SK-N-SH (cell line): ENCODE data around the gene ZC3H10. TPM values are rescaled to one million over a fixed set of nuclear protein-coding genes. Genes with fewer than 3 reads are reported as not detected.

Source experiments
- CTCF ChIA-PET: fragments of 300-600, 350-600 bp; formaldehyde crosslinking; extraction: SDS; loops from one replicate; lab custom pipeline; 2021; lab: Yijun Ruan, JAX
- POLR2A ChIA-PET: fragments of 350-600 bp; sonication (Branson Sonifier 250); formaldehyde crosslinking; extraction: SDS; loops from one replicate; lab custom pipeline; 2020; ENCODE audit warnings: antibody characterized with exemption, inconsistent platforms; lab: Yijun Ruan, JAX
- DNase-seq: peaks from one replicate; pipeline ENCODE4 v3.0.0; 2012
- H2AFZ ChIP-seq: fragments of 200-600 bp; sonication (generic); 2 replicates; pipeline ENCODE4 v1.8.1; 2016; ENCODE audit warnings: antibody characterized with exemption, mild to moderate bottlenecking, low read depth
- H3F3A ChIP-seq: fragments of 200-600 bp; sonication (generic); replicated peaks from 2 replicates; pipeline ENCODE3; 2016; ENCODE audit warnings: antibody characterized with exemption, mild to moderate bottlenecking; ENCODE audit not compliant: insufficient read depth
- H3K27ac ChIP-seq, 2 experiments: fragments of 200-500 bp in 1 of 2; fragments of 200-600 bp in 1 of 2; sonication (Bioruptor generic) in 1 of 2; sonication (generic), shearing (Covaris generic) in 1 of 2; 2 replicates each; pipeline versions ENCODE4 v1.5.1 to v1.6.1; 2014 to 2016; ENCODE audit warnings: low read depth in 2 of 2, inconsistent platforms in 1 of 2, low read length in 1 of 2, mild to moderate bottlenecking in 1 of 2, mixed read lengths in 1 of 2
- H3K27me3 ChIP-seq: fragments of 200-600 bp; sonication (generic), shearing (Covaris generic); 2 replicates; pipeline ENCODE4 v1.6.1; 2016; ENCODE audit warnings: mixed run types; ENCODE audit not compliant: insufficient read depth
- H3K36me3 ChIP-seq, 2 experiments: fragments of 200-500 bp in 1 of 2; fragments of 200-600 bp in 1 of 2; sonication (Bioruptor generic) in 1 of 2; sonication (generic) in 1 of 2; replicated peaks in 1 of 2; 2 replicates each; pipeline versions ENCODE3 to v1.5.1; 2014 to 2016; ENCODE audit warnings: low read length in 1 of 2, mild to moderate bottlenecking in 1 of 2; ENCODE audit not compliant: insufficient read depth in 2 of 2, control insufficient read depth in 1 of 2
- H3K4me1 ChIP-seq, 2 experiments: fragments of 200-500 bp in 1 of 2; fragments of 200-600 bp in 1 of 2; sonication (Bioruptor generic) in 1 of 2; sonication (generic), shearing (Covaris generic) in 1 of 2; 2 replicates each; pipeline versions ENCODE4 v1.5.1 to v1.6.1; 2014 to 2016; ENCODE audit warnings: low read depth in 1 of 2, low read length in 1 of 2, mixed run types in 1 of 2; ENCODE audit not compliant: insufficient read depth in 2 of 2, control insufficient read depth in 1 of 2
- H3K4me2 ChIP-seq: fragments of 200-600 bp; sonication (generic), shearing (Covaris generic); 2 replicates; pipeline ENCODE4 v1.6.1; 2017; ENCODE audit warnings: mixed run types
- H3K4me3 ChIP-seq, 2 experiments: fragments of 200-500 bp in 1 of 2; fragments of 200-600 bp in 1 of 2; sonication (Bioruptor generic) in 1 of 2; sonication (generic), shearing (Covaris generic) in 1 of 2; 2 replicates each; pipeline versions ENCODE4 v1.5.1 to v1.8.1; 2014 to 2016; ENCODE audit warnings: low read depth in 2 of 2, inconsistent platforms in 1 of 2, low read length in 1 of 2, mild to moderate bottlenecking in 1 of 2, mixed read lengths in 1 of 2, moderate library complexity in 1 of 2
- H3K79me2 ChIP-seq: fragments of 200-600 bp; sonication (generic); 2 replicates; pipeline ENCODE4 v1.8.1; 2017; ENCODE audit warnings: mild to moderate bottlenecking; ENCODE audit not compliant: insufficient read depth
- H3K9ac ChIP-seq: fragments of 200-600 bp; sonication (generic); 2 replicates; pipeline ENCODE4 v1.6.1; 2017; ENCODE audit warnings: mixed run types
- H3K9me2 ChIP-seq: fragments of 200-600 bp; sonication (generic); 2 replicates; pipeline ENCODE4 v1.6.1; 2017; ENCODE audit warnings: mixed run types
- H3K9me3 ChIP-seq: fragments of 200-600 bp; sonication (generic); 2 replicates; pipeline ENCODE4 v1.6.1; 2017; ENCODE audit warnings: mixed run types, mild to moderate bottlenecking, moderate library complexity
- H4K20me1 ChIP-seq: fragments of 200-600 bp; sonication (generic); 2 replicates; pipeline ENCODE4 v1.6.1; 2017; ENCODE audit warnings: mild to moderate bottlenecking, mixed run types; ENCODE audit not compliant: insufficient read depth
- ELF1 ChIP-seq: IDR thresholded peaks from 2 replicates; pipeline ENCODE4 v1.4.0; 2012
- EP300 ChIP-seq, 2 experiments: IDR thresholded peaks; 2 replicates each; pipeline versions ENCODE4 v1.4.0 to v1.6.1; 2012; ENCODE audit warnings: borderline replicate concordance in 1 of 2, low read depth in 1 of 2, low read length in 1 of 2
- FOSL2 ChIP-seq: IDR thresholded peaks from 2 replicates; pipeline ENCODE4 v1.4.0; 2012; ENCODE audit warnings: low read depth, mild to moderate bottlenecking, moderate library complexity, borderline replicate concordance
- FOXJ3 ChIP-seq: sonication (generic); formaldehyde crosslinking; IDR thresholded peaks from 2 replicates; pipeline ENCODE4 v1.5.1; 2020; ENCODE audit warnings: mild to moderate bottlenecking, missing genetic modification reagents
- GABPA ChIP-seq: IDR thresholded peaks from 2 replicates; pipeline ENCODE4 v1.4.0; 2012; ENCODE audit warnings: low read depth, mild to moderate bottlenecking
- GATA2 ChIP-seq: sonication (generic); formaldehyde crosslinking; IDR thresholded peaks from 2 replicates; pipeline ENCODE4 v1.5.0; 2020; ENCODE audit warnings: mild to moderate bottlenecking, missing genetic modification reagents
- JUND ChIP-seq: IDR thresholded peaks from 2 replicates; pipeline ENCODE4 v1.4.0; 2012
- MXI1 ChIP-seq: IDR thresholded peaks from 2 replicates; pipeline ENCODE4 v1.6.1; 2012; ENCODE audit warnings: mild to moderate bottlenecking, low read depth, low read length, improper control_type of control experiment
- POLR2AphosphoS5 ChIP-seq: IDR thresholded peaks from 2 replicates; pipeline ENCODE4 v1.6.1; 2012; ENCODE audit warnings: low read depth, low read length
- RAD21 ChIP-seq: IDR thresholded peaks from 2 replicates; pipeline ENCODE4 v1.6.1; 2012; ENCODE audit warnings: mild to moderate bottlenecking, low read length
- RCOR1 ChIP-seq: fragments of 150-350 bp; IDR thresholded peaks from 2 replicates; pipeline ENCODE4 v1.6.1; 2017; ENCODE audit warnings: antibody characterized with exemption, low read length
- REST ChIP-seq: IDR thresholded peaks from 2 replicates; pipeline ENCODE4 v1.6.1; 2012; ENCODE audit warnings: mild to moderate bottlenecking, low read depth, low read length, moderate library complexity
- TAF1 ChIP-seq: IDR thresholded peaks from 2 replicates; pipeline ENCODE4 v1.6.1; 2012; ENCODE audit warnings: low read depth, mild to moderate bottlenecking, low read length, moderate library complexity, borderline replicate concordance
- TEAD4 ChIP-seq: IDR thresholded peaks from 2 replicates; pipeline ENCODE4 v1.4.0; 2012; ENCODE audit warnings: mild to moderate bottlenecking, borderline replicate concordance; ENCODE audit not compliant: insufficient read depth
- WGBS: methylation state at CpG from one replicate; pipeline ENCODE4 v1.1.6; 2017; ENCODE audit warnings: low lambda C conversion rate; 5-methylcytosine and 5-hydroxymethylcytosine counted together
- polyA plus RNA-seq, 3 experiments: library from polyadenylated mRNA; depleted of rRNA; stranded (reverse); fragments of >200 nt; gene quantifications; 2 replicates each; pipeline ENCODE4 v1.2.3, GENCODE V29; 2012
- TF ChIP-seq, protein P1 (sequence below): fragments of 200-600 bp; sonication (generic); IDR thresholded peaks from 2 replicates; pipeline ENCODE4 v1.6.1; 2017; ENCODE audit warnings: antibody characterized with exemption, mild to moderate bottlenecking, moderate library complexity
- TF ChIP-seq, protein P2 (sequence below): fragments of 150-350 bp; IDR thresholded peaks from 2 replicates; pipeline ENCODE4 v1.6.1; 2017; ENCODE audit warnings: antibody characterized with exemption, low read length, low read depth, borderline replicate concordance
- TF ChIP-seq, protein P3 (sequence below): IDR thresholded peaks from 2 replicates; pipeline ENCODE4 v1.4.0; 2012; ENCODE audit warnings: low read depth, borderline replicate concordance
- TF ChIP-seq, protein P4 (sequence below): IDR thresholded peaks from 2 replicates; pipeline ENCODE4 v1.4.0; 2012; ENCODE audit warnings: low read depth, borderline replicate concordance
- TF ChIP-seq, protein P5 (sequence below): IDR thresholded peaks from 2 replicates; pipeline ENCODE4 v1.4.0; 2012; ENCODE audit warnings: low read depth
- TF ChIP-seq, protein P6 (sequence below): fragments of 150-350 bp; IDR thresholded peaks from 2 replicates; pipeline ENCODE4 v1.6.1; 2016; ENCODE audit warnings: mild to moderate bottlenecking, low read depth, low read length

The ZC3H10 gene
- polyA plus RNA-seq, 1 of the 3 experiments (the other 2 are of a cell fraction) = 2.0 TPM

GRCh38 chr12:56104815-56105608, 13.1 kb upstream of the ZC3H10 start:
- 0 out of 2 replicates have a peak, but pooled peaks have one; percentile 4 for TF ChIP-seq TAF1
- no peak for TF ChIP-seq REST
- no peak for TF ChIP-seq FOXJ3 (CRISPR knock-in tag)
- TF ChIP-seq GABPA = no peak
- no peak for TF ChIP-seq POLR2AphosphoS5
- TF ChIP-seq FOSL2 = no peak
- TF ChIP-seq, protein P1, sequence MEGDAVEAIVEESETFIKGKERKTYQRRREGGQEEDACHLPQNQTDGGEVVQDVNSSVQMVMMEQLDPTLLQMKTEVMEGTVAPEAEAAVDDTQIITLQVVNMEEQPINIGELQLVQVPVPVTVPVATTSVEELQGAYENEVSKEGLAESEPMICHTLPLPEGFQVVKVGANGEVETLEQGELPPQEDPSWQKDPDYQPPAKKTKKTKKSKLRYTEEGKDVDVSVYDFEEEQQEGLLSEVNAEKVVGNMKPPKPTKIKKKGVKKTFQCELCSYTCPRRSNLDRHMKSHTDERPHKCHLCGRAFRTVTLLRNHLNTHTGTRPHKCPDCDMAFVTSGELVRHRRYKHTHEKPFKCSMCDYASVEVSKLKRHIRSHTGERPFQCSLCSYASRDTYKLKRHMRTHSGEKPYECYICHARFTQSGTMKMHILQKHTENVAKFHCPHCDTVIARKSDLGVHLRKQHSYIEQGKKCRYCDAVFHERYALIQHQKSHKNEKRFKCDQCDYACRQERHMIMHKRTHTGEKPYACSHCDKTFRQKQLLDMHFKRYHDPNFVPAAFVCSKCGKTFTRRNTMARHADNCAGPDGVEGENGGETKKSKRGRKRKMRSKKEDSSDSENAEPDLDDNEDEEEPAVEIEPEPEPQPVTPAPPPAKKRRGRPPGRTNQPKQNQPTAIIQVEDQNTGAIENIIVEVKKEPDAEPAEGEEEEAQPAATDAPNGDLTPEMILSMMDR = 0 out of 2 replicates have a peak, but pooled peaks have one; percentile 7
- no peak for TF ChIP-seq TEAD4
- TF ChIP-seq GATA2 (CRISPR knock-in tag) = no peak
- TF ChIP-seq, protein P2, sequence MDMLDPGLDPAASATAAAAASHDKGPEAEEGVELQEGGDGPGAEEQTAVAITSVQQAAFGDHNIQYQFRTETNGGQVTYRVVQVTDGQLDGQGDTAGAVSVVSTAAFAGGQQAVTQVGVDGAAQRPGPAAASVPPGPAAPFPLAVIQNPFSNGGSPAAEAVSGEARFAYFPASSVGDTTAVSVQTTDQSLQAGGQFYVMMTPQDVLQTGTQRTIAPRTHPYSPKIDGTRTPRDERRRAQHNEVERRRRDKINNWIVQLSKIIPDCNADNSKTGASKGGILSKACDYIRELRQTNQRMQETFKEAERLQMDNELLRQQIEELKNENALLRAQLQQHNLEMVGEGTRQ = no peak
- TF ChIP-seq RAD21 = no peak
- TF ChIP-seq, protein P3, sequence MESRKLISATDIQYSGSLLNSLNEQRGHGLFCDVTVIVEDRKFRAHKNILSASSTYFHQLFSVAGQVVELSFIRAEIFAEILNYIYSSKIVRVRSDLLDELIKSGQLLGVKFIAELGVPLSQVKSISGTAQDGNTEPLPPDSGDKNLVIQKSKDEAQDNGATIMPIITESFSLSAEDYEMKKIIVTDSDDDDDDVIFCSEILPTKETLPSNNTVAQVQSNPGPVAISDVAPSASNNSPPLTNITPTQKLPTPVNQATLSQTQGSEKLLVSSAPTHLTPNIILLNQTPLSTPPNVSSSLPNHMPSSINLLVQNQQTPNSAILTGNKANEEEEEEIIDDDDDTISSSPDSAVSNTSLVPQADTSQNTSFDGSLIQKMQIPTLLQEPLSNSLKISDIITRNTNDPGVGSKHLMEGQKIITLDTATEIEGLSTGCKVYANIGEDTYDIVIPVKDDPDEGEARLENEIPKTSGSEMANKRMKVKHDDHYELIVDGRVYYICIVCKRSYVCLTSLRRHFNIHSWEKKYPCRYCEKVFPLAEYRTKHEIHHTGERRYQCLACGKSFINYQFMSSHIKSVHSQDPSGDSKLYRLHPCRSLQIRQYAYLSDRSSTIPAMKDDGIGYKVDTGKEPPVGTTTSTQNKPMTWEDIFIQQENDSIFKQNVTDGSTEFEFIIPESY = no peak
- TF ChIP-seq, protein P4, sequence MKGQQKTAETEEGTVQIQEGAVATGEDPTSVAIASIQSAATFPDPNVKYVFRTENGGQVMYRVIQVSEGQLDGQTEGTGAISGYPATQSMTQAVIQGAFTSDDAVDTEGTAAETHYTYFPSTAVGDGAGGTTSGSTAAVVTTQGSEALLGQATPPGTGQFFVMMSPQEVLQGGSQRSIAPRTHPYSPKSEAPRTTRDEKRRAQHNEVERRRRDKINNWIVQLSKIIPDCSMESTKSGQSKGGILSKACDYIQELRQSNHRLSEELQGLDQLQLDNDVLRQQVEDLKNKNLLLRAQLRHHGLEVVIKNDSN = no peak
- no peak for TF ChIP-seq ELF1
- TF ChIP-seq, protein P5, sequence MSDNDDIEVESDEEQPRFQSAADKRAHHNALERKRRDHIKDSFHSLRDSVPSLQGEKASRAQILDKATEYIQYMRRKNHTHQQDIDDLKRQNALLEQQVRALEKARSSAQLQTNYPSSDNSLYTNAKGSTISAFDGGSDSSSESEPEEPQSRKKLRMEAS = peak; percentile 67
- peak; percentile 88 for TF ChIP-seq MXI1
- TF ChIP-seq, protein P6, sequence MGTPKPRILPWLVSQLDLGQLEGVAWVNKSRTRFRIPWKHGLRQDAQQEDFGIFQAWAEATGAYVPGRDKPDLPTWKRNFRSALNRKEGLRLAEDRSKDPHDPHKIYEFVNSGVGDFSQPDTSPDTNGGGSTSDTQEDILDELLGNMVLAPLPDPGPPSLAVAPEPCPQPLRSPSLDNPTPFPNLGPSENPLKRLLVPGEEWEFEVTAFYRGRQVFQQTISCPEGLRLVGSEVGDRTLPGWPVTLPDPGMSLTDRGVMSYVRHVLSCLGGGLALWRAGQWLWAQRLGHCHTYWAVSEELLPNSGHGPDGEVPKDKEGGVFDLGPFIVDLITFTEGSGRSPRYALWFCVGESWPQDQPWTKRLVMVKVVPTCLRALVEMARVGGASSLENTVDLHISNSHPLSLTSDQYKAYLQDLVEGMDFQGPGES = no peak
- no peak for TF ChIP-seq EP300 (IDR thresholded peaks at IDR 0.05; ENCODE audit: borderline replicate concordance in 1 of 2, low read depth in 1 of 2, low read length in 1 of 2)
- TF ChIP-seq JUND = no peak
- no peak for TF ChIP-seq RCOR1
- Histone ChIP-seq H2AFZ (peak overlapping the region; percentile 83; the same call in 1 of the 2 replicates), H3K9ac (peak overlapping the region; percentile 96), H3K9me2 (no peaks in the 10 kb centered on the region), H3K4me3 (peak overlapping the region; percentile 89 to 90), H3K4me2 (peak overlapping the region; percentile 84), H3K27me3 (no peaks in the 10 kb centered on the region), H3K27ac (peak overlapping the region; percentile 76 to 89), H3K79me2 (peaks cover 42% of the 10 kb centered on the region), H3K4me1 (peaks cover 5 to 19% of the 10 kb centered on the region in 2 experiments; a peak in 3 of 4 replicates), H3K9me3 (no peaks in the 10 kb centered on the region), H3K36me3 (peaks cover 28 to 35% of the 10 kb centered on the region in 2 experiments), H4K20me1 (0 out of 2 replicates have a peak, but pooled peaks cover 3% of the 10 kb centered on the region), H3F3A (peaks cover 14% of the 10 kb centered on the region)
- ChIA-PET CTCF (interaction anchor here (0.7 to 1.9 kb wide), 9 partner anchors 11 to 162 kb away, joined by 3 to 7 read pairs (median 5); partner anchors contain the start of genes ANKRD52, COQ10A, SMARCC2 and SUOX), POLR2A (interaction anchor here (0.6 to 3.0 kb wide), 15 partner anchors 11 to 375 kb away, joined by 3 to 33 read pairs (median 4); partner anchors contain the start of genes DNAJC14, ERBB3, ESYT1 and IKZF4)
- peak; percentile 57 for DNase-seq
- WGBS = 1% methylated on average over 37 of the region's 40 CpGs
